HCT116 (cell line): ENCODE data around the gene MAPK6. TPM values are rescaled to one million over a fixed set of nuclear protein-coding genes. Genes with fewer than 3 reads are reported as not detected.

Experiments used
- ATAC-seq: fragments of 200-7000 bp; cut with Tn5 transposase; 2 replicates; pipeline ENCODE4 v1.9.1; 2020; ENCODE audit warnings: mild to moderate bottlenecking, moderate library complexity
- BruUV-seq: library from RNA; stranded (reverse); fragments of 400-500 nt; replicated peaks from 2 replicates; lab custom pipeline; 2021; lab: Mats Ljungman, UMichigan
- CTCF ChIA-PET: fragments of 300-600 bp; sonication (Branson Sonifier 250); formaldehyde crosslinking; loops from one replicate; lab custom pipeline; 2021; ENCODE audit warnings: antibody characterized with exemption; lab: Charles Lee
- POLR2A ChIA-PET: fragments of 300-600, 350-600 bp; sonication (Branson Sonifier 250); formaldehyde crosslinking; loops from one replicate; lab custom pipeline; 2021; ENCODE audit warnings: antibody characterized with exemption; lab: Charles Lee
- RAD21 ChIA-PET, 2 experiments: fragments of 300-600 bp; sonication (Branson Sonifier 250); formaldehyde crosslinking; loops; one replicate each; lab custom pipeline; 2023; ENCODE audit warnings: low total read pairs in 2 of 2; ENCODE audit not compliant: uncharacterized antibody in 2 of 2, unreplicated experiment in 2 of 2, low non-redundant PET in 1 of 2; lab: Charles Lee
- DNase-seq: peaks from one replicate; pipeline ENCODE4 v3.0.0-alpha.2; 2010; ENCODE audit warnings: low read depth, low spot score
- H2AFZ ChIP-seq: fragments of 200-600 bp; shearing (Covaris generic), sonication (generic); 2 replicates; pipeline ENCODE4 v1.6.1; 2017; ENCODE audit warnings: low read depth, mixed run types, mixed read lengths, antibody characterized with exemption, low read length; ENCODE audit not compliant: poor library complexity, severe bottlenecking
- H3K27ac ChIP-seq: 2 replicates; pipeline ENCODE4 v1.5.1; 2012; ENCODE audit warnings: low read depth, low read length
- H3K27me3 ChIP-seq: fragments of 200-600 bp; sonication (generic); 2 replicates; pipeline ENCODE4 v1.6.1; 2016; ENCODE audit warnings: mixed run types, low read length, mixed read lengths; ENCODE audit not compliant: insufficient read depth
- H3K36me3 ChIP-seq, 2 experiments: fragments of 200-500 bp in 1 of 2; fragments of 200-600 bp in 1 of 2; sonication (Bioruptor generic) in 1 of 2; sonication (generic) in 1 of 2; 2 replicates each; pipeline versions ENCODE4 v1.5.1 to v1.6.1; 2014 to 2016; ENCODE audit warnings: low read length in 2 of 2, inconsistent platforms in 1 of 2, mixed read lengths in 1 of 2, mixed run types in 1 of 2; ENCODE audit not compliant: insufficient read depth in 2 of 2, control insufficient read depth in 1 of 2
- H3K4me1 ChIP-seq, 2 experiments: fragments of 200-600 bp in 1 of 2; sonication (generic) in 1 of 2; 2 replicates each; pipeline versions ENCODE4 v1.5.1 to v1.6.1; 2012 to 2017; ENCODE audit warnings: low read length in 2 of 2, inconsistent platforms in 1 of 2, mild to moderate bottlenecking in 1 of 2, mixed read lengths in 1 of 2, mixed run types in 1 of 2, moderate library complexity in 1 of 2; ENCODE audit not compliant: insufficient read depth in 2 of 2, control insufficient read depth in 1 of 2
- H3K4me2 ChIP-seq: fragments of 200-600 bp; sonication (generic); 2 replicates; pipeline ENCODE4 v1.6.1; 2017; ENCODE audit warnings: mixed run types, low read length, mixed read lengths
- H3K4me3 ChIP-seq, 2 experiments: fragments of 200-600 bp in 1 of 2; sonication (generic) in 1 of 2; replicated peaks in 1 of 2; 2 replicates each; pipeline ENCODE4 v1.5.1; 2011 to 2016; ENCODE audit warnings: low read length in 2 of 2, control low read depth in 1 of 2, low read depth in 1 of 2, mild to moderate bottlenecking in 1 of 2, mixed read lengths in 1 of 2, mixed run types in 1 of 2
- H3K79me2 ChIP-seq: fragments of 200-600 bp; sonication (generic); 2 replicates; pipeline ENCODE4 v1.6.1; 2017; ENCODE audit warnings: mild to moderate bottlenecking, mixed run types, low read length, moderate library complexity, mixed read lengths; ENCODE audit not compliant: insufficient read depth
- H3K9ac ChIP-seq: fragments of 200-600 bp; sonication (generic); 2 replicates; pipeline ENCODE4 v1.6.1; 2016; ENCODE audit warnings: low read length, mixed read lengths
- H3K9me2 ChIP-seq: fragments of 200-600 bp; sonication (generic), shearing (Covaris generic); 2 replicates; pipeline ENCODE4 v1.6.1; 2017; ENCODE audit warnings: mixed run types, mild to moderate bottlenecking, moderate library complexity; ENCODE audit not compliant: insufficient read depth
- H3K9me3 ChIP-seq, 2 experiments: fragments of 200-500 bp in 1 of 2; fragments of 200-600 bp in 1 of 2; sonication (Bioruptor generic) in 1 of 2; sonication (generic) in 1 of 2; 2 replicates each; pipeline ENCODE4 v1.6.1; 2014 to 2017; ENCODE audit warnings: low read length in 2 of 2, mixed read lengths in 2 of 2, inconsistent platforms in 1 of 2, low read depth in 1 of 2, mild to moderate bottlenecking in 1 of 2, mixed run types in 1 of 2, moderate library complexity in 1 of 2; ENCODE audit not compliant: control insufficient read depth in 1 of 2, insufficient read depth in 1 of 2
- H4K20me1 ChIP-seq: fragments of 200-600 bp; sonication (generic), shearing (Covaris generic); 2 replicates; pipeline ENCODE4 v1.6.1; 2017; ENCODE audit warnings: mixed run types, mild to moderate bottlenecking, moderate library complexity; ENCODE audit not compliant: insufficient read depth
- CBX3 ChIP-seq: IDR thresholded peaks from 2 replicates; pipeline ENCODE4 v1.6.1; 2012; ENCODE audit warnings: low read depth
- CEBPB ChIP-seq: IDR thresholded peaks from 2 replicates; pipeline ENCODE4 v1.6.1; 2012; ENCODE audit warnings: low read depth
- ELF1 ChIP-seq: IDR thresholded peaks from 2 replicates; pipeline ENCODE4 v1.6.1; 2012; ENCODE audit warnings: low read depth, borderline replicate concordance
- EZH2 ChIP-seq: fragments of 200-600 bp; sonication (generic); IDR thresholded peaks from 2 replicates; pipeline ENCODE4 v1.6.1; 2017; ENCODE audit warnings: antibody characterized with exemption, mixed run types
- EZH2phosphoT487 ChIP-seq: fragments of 200-600 bp; IDR thresholded peaks from 2 replicates; pipeline ENCODE4 v1.6.1; 2018; ENCODE audit warnings: antibody characterized with exemption, borderline replicate concordance
- FOSL1 ChIP-seq: IDR thresholded peaks from 2 replicates; pipeline ENCODE4 v1.6.1; 2012; ENCODE audit warnings: low read depth
- POLR2AphosphoS5 ChIP-seq: IDR thresholded peaks from 2 replicates; pipeline ENCODE4 v1.6.1; 2011; ENCODE audit warnings: mild to moderate bottlenecking, low read depth, low read length, moderate library complexity
- RAD21 ChIP-seq: IDR thresholded peaks from 2 replicates; pipeline ENCODE4 v1.6.1; 2012; ENCODE audit warnings: low read depth, mild to moderate bottlenecking
- SRF ChIP-seq: IDR thresholded peaks from 2 replicates; pipeline ENCODE4 v1.6.1; 2012; ENCODE audit warnings: low read depth
- TCF7L2 ChIP-seq: IDR thresholded peaks from 2 replicates; pipeline ENCODE4 v1.7.0; 2011; ENCODE audit warnings: borderline replicate concordance, inconsistent platforms; ENCODE audit not compliant: insufficient read depth, insufficient read length; ENCODE audit errors: extremely low read depth
- YY1 ChIP-seq: IDR thresholded peaks from 2 replicates; pipeline ENCODE4 v1.6.1; 2011; ENCODE audit warnings: low read length, low read depth, moderate library complexity, mild to moderate bottlenecking; ENCODE audit not compliant: insufficient replicate concordance; ENCODE audit errors: extremely low read depth
- ZFX ChIP-seq: fragments of 450-650 bp; IDR thresholded peaks from 2 replicates; pipeline ENCODE4 v1.6.1; 2017
- intact Hi-C: fragments of 100-400 bp; cut with micrococcal nuclease; formaldehyde crosslinking; loops from 2 replicates; pipeline ENCODE4 v1.10.0; 2022
- total RNA-seq: library from RNA; stranded (reverse); gene quantifications from one replicate; pipeline ENCODE4 v1.2.1, GENCODE V29; 2021; ENCODE audit not compliant: unreplicated experiment
- TF ChIP-seq, protein P1 (sequence below): IDR thresholded peaks from 2 replicates; pipeline ENCODE4 v1.6.1; 2011; ENCODE audit warnings: mild to moderate bottlenecking, low read length, moderate library complexity; ENCODE audit not compliant: insufficient replicate concordance; ENCODE audit errors: extremely low read depth
- TF ChIP-seq, protein P2 (sequence below): IDR thresholded peaks from 2 replicates; pipeline ENCODE4 v1.6.1; 2012
- TF ChIP-seq, protein P3 (sequence below), 3 experiments: fragments of 200-600 bp in 1 of 3; sonication (generic) in 1 of 3; IDR thresholded peaks in 2 of 3; conservative IDR thresholded peaks in 1 of 3; 2 replicates each; pipeline ENCODE4 v1.5.1; 2012 to 2017; ENCODE audit warnings: low read depth in 2 of 3, low read length in 2 of 3, antibody characterized with exemption in 1 of 3, borderline replicate concordance in 1 of 3, control low read depth in 1 of 3, mild to moderate bottlenecking in 1 of 3, mixed read lengths in 1 of 3, mixed run types in 1 of 3, moderate library complexity in 1 of 3; ENCODE audit not compliant: insufficient read depth in 1 of 3
- TF ChIP-seq, protein P4 (sequence below): IDR thresholded peaks from 2 replicates; pipeline ENCODE4 v1.6.1; 2012

The MAPK6 gene
- total RNA-seq, 1 experiment from 2014 or later, result 57.4 TPM

DNA sequence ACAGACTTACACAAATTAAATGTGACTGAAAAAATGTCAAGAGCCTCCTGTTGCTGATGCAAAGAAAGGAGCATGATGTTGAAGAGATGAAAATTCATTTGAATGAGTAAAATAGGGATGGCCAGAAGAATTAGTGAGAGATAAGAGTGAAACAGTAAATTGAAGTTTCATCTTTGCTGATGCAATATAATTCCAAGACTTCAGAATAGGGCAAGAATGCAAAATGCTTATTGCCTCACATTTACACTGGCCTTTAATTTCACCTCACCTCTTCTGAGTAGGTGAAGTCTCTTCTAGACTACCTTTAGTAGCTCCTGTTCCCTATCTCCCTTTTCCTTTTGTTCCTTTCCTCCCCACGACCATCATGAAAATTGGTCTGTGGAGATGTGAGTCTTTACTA is 15.3 kb upstream of the MAPK6 start (continued):
- TF ChIP-seq POLR2AphosphoS5 (no peak), EZH2phosphoT487 (no peak), SRF (no peak), FOSL1 (no peak)
- TF ChIP-seq, protein P1, sequence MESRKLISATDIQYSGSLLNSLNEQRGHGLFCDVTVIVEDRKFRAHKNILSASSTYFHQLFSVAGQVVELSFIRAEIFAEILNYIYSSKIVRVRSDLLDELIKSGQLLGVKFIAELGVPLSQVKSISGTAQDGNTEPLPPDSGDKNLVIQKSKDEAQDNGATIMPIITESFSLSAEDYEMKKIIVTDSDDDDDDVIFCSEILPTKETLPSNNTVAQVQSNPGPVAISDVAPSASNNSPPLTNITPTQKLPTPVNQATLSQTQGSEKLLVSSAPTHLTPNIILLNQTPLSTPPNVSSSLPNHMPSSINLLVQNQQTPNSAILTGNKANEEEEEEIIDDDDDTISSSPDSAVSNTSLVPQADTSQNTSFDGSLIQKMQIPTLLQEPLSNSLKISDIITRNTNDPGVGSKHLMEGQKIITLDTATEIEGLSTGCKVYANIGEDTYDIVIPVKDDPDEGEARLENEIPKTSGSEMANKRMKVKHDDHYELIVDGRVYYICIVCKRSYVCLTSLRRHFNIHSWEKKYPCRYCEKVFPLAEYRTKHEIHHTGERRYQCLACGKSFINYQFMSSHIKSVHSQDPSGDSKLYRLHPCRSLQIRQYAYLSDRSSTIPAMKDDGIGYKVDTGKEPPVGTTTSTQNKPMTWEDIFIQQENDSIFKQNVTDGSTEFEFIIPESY, result no peak

DNA sequence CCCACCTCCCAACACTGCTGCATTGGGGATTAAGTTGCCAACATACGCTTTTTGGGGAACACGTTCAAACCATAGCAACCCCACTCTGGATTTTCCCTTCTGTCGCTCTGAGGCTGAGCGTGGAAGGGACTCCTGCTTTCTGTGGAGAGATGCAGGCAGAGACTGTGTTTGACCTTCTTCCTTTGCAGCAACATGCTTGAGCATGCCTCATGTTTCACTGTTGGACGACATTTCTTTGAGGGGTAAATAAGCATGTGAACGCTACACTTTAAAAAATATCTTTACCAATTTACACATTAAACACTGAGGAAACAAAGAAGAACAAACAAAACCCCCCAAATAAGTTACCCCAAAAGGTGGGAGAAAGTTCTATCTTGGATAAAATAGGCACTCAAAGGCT is 14.2 kb upstream of the MAPK6 start:
- CTCF ChIA-PET, result no interaction called here
- RAD21 ChIA-PET, result no interaction called here
- no peak overlapping the region for H2AFZ ChIP-seq
- TF ChIP-seq CEBPB (no peak), RAD21 (no peak), YY1 (no peak), TCF7L2 (no peak), EZH2 (no peak), SRF (no peak), ELF1 (no peak), ZFX (no peak), CBX3 (no peak), FOSL1 (no peak)
- TF ChIP-seq, protein P1, result no peak
- TF ChIP-seq, protein P2, sequence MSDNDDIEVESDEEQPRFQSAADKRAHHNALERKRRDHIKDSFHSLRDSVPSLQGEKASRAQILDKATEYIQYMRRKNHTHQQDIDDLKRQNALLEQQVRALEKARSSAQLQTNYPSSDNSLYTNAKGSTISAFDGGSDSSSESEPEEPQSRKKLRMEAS, result no peak
- TF ChIP-seq, protein P3, sequence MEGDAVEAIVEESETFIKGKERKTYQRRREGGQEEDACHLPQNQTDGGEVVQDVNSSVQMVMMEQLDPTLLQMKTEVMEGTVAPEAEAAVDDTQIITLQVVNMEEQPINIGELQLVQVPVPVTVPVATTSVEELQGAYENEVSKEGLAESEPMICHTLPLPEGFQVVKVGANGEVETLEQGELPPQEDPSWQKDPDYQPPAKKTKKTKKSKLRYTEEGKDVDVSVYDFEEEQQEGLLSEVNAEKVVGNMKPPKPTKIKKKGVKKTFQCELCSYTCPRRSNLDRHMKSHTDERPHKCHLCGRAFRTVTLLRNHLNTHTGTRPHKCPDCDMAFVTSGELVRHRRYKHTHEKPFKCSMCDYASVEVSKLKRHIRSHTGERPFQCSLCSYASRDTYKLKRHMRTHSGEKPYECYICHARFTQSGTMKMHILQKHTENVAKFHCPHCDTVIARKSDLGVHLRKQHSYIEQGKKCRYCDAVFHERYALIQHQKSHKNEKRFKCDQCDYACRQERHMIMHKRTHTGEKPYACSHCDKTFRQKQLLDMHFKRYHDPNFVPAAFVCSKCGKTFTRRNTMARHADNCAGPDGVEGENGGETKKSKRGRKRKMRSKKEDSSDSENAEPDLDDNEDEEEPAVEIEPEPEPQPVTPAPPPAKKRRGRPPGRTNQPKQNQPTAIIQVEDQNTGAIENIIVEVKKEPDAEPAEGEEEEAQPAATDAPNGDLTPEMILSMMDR (IDR thresholded peaks at IDR 0.05 in 2 of 3, conservative IDR thresholded peaks at IDR 0.05 in 1 of 3; ENCODE audit: borderline replicate concordance in 1 of 3, insufficient read depth in 1 of 3, low read depth in 2 of 3, low read length in 2 of 3), result no peak
- TF ChIP-seq, protein P4, sequence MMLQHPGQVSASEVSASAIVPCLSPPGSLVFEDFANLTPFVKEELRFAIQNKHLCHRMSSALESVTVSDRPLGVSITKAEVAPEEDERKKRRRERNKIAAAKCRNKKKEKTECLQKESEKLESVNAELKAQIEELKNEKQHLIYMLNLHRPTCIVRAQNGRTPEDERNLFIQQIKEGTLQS, result no peak
- TF ChIP-seq, all 23 proteins: peak for 0
- POLR2A ChIA-PET, result no interaction called here
- Histone ChIP-seq H3K4me2 (no peak overlapping the region), H4K20me1 (no peaks in the 10 kb centered on the region), H3K36me3 (no peaks in the 10 kb centered on the region), H3K9me3 (no peaks in the 10 kb centered on the region), H3K27ac (no peak overlapping the region), H3K4me3 (no peak overlapping the region), H3K9me2 (no peaks in the 10 kb centered on the region), H3K4me1 (peaks cover 0 to 4% of the 10 kb centered on the region in 2 experiments; a peak in 1 of 4 replicates), H3K27me3 (no peaks in the 10 kb centered on the region), H3K9ac (no peak overlapping the region), H3K79me2 (no peaks in the 10 kb centered on the region)
- ATAC-seq (no peak), DNase-seq (no peak)
- intact Hi-C loops, result no loop called here
- BruUV-seq, result no TSS peak
